ENCODE results near the gene MIPOL1.

DNA sequence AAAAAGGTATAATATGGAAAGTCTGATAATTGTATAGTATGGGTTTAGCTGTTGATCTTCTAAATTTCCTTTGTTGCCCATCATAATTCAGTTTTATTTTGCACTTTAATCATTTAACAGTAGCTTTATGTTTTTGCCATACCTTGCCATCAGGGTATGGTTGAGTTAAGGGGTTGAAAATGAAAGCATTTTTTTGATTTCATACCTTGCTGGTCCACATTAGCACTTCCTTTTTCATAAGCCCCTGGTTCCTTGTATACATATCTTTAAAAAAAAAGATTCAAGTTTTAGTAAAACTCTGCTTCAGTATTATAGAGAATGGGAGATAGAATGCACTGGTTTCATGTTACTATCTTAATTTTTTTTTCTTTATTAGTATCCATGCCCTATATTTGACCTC lies 71.1 kb downstream of the MIPOL1 start:
- TF ChIP-seq, protein P1, sequence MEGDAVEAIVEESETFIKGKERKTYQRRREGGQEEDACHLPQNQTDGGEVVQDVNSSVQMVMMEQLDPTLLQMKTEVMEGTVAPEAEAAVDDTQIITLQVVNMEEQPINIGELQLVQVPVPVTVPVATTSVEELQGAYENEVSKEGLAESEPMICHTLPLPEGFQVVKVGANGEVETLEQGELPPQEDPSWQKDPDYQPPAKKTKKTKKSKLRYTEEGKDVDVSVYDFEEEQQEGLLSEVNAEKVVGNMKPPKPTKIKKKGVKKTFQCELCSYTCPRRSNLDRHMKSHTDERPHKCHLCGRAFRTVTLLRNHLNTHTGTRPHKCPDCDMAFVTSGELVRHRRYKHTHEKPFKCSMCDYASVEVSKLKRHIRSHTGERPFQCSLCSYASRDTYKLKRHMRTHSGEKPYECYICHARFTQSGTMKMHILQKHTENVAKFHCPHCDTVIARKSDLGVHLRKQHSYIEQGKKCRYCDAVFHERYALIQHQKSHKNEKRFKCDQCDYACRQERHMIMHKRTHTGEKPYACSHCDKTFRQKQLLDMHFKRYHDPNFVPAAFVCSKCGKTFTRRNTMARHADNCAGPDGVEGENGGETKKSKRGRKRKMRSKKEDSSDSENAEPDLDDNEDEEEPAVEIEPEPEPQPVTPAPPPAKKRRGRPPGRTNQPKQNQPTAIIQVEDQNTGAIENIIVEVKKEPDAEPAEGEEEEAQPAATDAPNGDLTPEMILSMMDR (IDR thresholded peaks at IDR 0.05), result no peak
- no peak for TF ChIP-seq POLR2A (IDR thresholded peaks at IDR 0.05)

All from ovary (tissue), 3 donors.